H9 (cell line): ENCODE results near the gene OR3A1. TPM values are rescaled to one million over a fixed set of nuclear protein-coding genes. Genes with fewer than 3 reads are reported as not detected.

Experiments used
- DNase-seq: peaks from one replicate; pipeline ENCODE4 v3.0.0-alpha.2; 2017
- H2AFZ ChIP-seq: one replicate; pipeline ENCODE4 v1.6.1; 2013; ENCODE audit warnings: mild to moderate bottlenecking, low read length, control low read depth, moderate library complexity
- H2AK5ac ChIP-seq: 2 replicates; pipeline ENCODE4 v1.6.1; 2013; ENCODE audit warnings: low read length, control low read depth, mixed read lengths; ENCODE audit not compliant: insufficient read length
- H2BK120ac ChIP-seq: one replicate; pipeline ENCODE4 v1.6.1; 2013; ENCODE audit warnings: low read depth, mild to moderate bottlenecking, low read length, control low read depth, inconsistent platforms; ENCODE audit not compliant: poor library complexity, severe bottlenecking
- H2BK12ac ChIP-seq: 2 replicates; pipeline ENCODE4 v1.6.1; 2013; ENCODE audit warnings: low read length, control low read depth, mixed read lengths, low read depth; ENCODE audit not compliant: insufficient read length
- H2BK15ac ChIP-seq: 2 replicates; pipeline ENCODE4 v1.6.1; 2013; ENCODE audit warnings: low read depth, low read length, control low read depth
- H2BK20ac ChIP-seq: one replicate; pipeline ENCODE4 v1.6.1; 2013; ENCODE audit warnings: low read depth, mild to moderate bottlenecking, low read length, control low read depth, inconsistent platforms; ENCODE audit not compliant: poor library complexity, severe bottlenecking
- H2BK5ac ChIP-seq: 2 replicates; pipeline ENCODE4 v1.6.1; 2013; ENCODE audit warnings: low read length, control low read depth, mixed read lengths; ENCODE audit not compliant: insufficient read length
- H3K14ac ChIP-seq: 2 replicates; pipeline ENCODE4 v1.6.1; 2013; ENCODE audit warnings: low read length, control low read depth; ENCODE audit not compliant: insufficient read depth
- H3K18ac ChIP-seq: 2 replicates; pipeline ENCODE4 v1.6.1; 2013; ENCODE audit warnings: low read depth, mild to moderate bottlenecking, mixed read lengths, low read length, control low read depth; ENCODE audit not compliant: insufficient read length
- H3K23ac ChIP-seq: 2 replicates; pipeline ENCODE4 v1.6.1; 2013; ENCODE audit warnings: low read length, control low read depth, mixed read lengths, low read depth; ENCODE audit not compliant: insufficient read length
- H3K23me2 ChIP-seq: 2 replicates; pipeline ENCODE4 v1.6.1; 2013; ENCODE audit warnings: low read depth, mild to moderate bottlenecking, mixed read lengths, low read length, control low read depth; ENCODE audit not compliant: insufficient read length, poor library complexity, severe bottlenecking
- H3K27ac ChIP-seq: 2 replicates; pipeline ENCODE4 v1.5.1; 2013; ENCODE audit warnings: low read length, control low read depth, mixed read lengths, low read depth; ENCODE audit not compliant: insufficient read length
- H3K27me3 ChIP-seq: 2 replicates; pipeline ENCODE4 v1.6.1; 2013; ENCODE audit warnings: low read length, control low read depth, inconsistent platforms; ENCODE audit not compliant: insufficient read depth
- H3K4ac ChIP-seq: 2 replicates; pipeline ENCODE4 v1.6.1; 2013; ENCODE audit warnings: low read depth, mild to moderate bottlenecking, control low read depth, inconsistent platforms, low read length, moderate library complexity
- H3K4me1 ChIP-seq: 2 replicates; pipeline ENCODE4 v1.6.1; 2013; ENCODE audit warnings: low read length, control low read depth, inconsistent platforms; ENCODE audit not compliant: insufficient read depth
- H3K4me2 ChIP-seq: 2 replicates; pipeline ENCODE4 v1.6.1; 2013; ENCODE audit warnings: low read length, control low read depth, mixed read lengths; ENCODE audit not compliant: insufficient read length, insufficient read depth
- H3K56ac ChIP-seq: 2 replicates; pipeline ENCODE4 v1.6.1; 2013; ENCODE audit warnings: low read depth, mild to moderate bottlenecking, mixed read lengths, low read length, control low read depth; ENCODE audit not compliant: insufficient read length
- H3K79me1 ChIP-seq: 2 replicates; pipeline ENCODE4 v1.6.1; 2013; ENCODE audit warnings: low read depth, mild to moderate bottlenecking, moderate library complexity, low read length, control low read depth, inconsistent platforms; ENCODE audit not compliant: insufficient read depth, poor library complexity, severe bottlenecking
- H3K79me2 ChIP-seq: 2 replicates; pipeline ENCODE4 v1.6.1; 2013; ENCODE audit warnings: low read length, control low read depth, inconsistent platforms; ENCODE audit not compliant: insufficient read depth
- H3K9ac ChIP-seq: 2 replicates; pipeline ENCODE4 v1.6.1; 2013; ENCODE audit warnings: low read length, control low read depth, mixed read lengths; ENCODE audit not compliant: insufficient read length; ENCODE audit errors: extremely low read depth
- H3K9me3 ChIP-seq: one replicate; pipeline ENCODE4 v1.6.1; 2013; ENCODE audit warnings: low read depth, low read length, inconsistent platforms; ENCODE audit not compliant: control insufficient read depth
- H3T11ph ChIP-seq: one replicate; pipeline ENCODE4 v1.6.1; 2013; ENCODE audit warnings: mild to moderate bottlenecking, low read length, control low read depth, inconsistent platforms
- H4K20me1 ChIP-seq: one replicate; pipeline ENCODE4 v1.6.1; 2013; ENCODE audit not compliant: control insufficient read depth, insufficient read length, insufficient read depth
- H4K5ac ChIP-seq: 2 replicates; pipeline ENCODE4 v1.6.1; 2013; ENCODE audit warnings: low read depth, mild to moderate bottlenecking, mixed read lengths, low read length, control low read depth; ENCODE audit not compliant: insufficient read length
- H4K8ac ChIP-seq: replicated peaks from 2 replicates; pipeline ENCODE4 v1.6.1; 2013; ENCODE audit warnings: low read length, control low read depth, mixed read lengths, low read depth; ENCODE audit not compliant: insufficient read length
- H4K91ac ChIP-seq: 2 replicates; pipeline ENCODE4 v1.6.1; 2013; ENCODE audit warnings: low read depth, mild to moderate bottlenecking, moderate library complexity, mixed read lengths, low read length, control low read depth; ENCODE audit not compliant: insufficient read length
- H3K27ac Mint-ChIP-seq, 3 experiments: 2 replicates in 2 of 3; 3 replicates in 1 of 3; pipeline ENCODE4 v1.8.0; 2020 to 2021; ENCODE audit warnings: mixed read lengths in 3 of 3, mild to moderate bottlenecking in 1 of 3, moderate library complexity in 1 of 3
- H3K27me3 Mint-ChIP-seq: 2 replicates; pipeline ENCODE4 v1.8.0; 2021; ENCODE audit warnings: low read depth, mild to moderate bottlenecking, moderate library complexity, mixed read lengths
- H3K36me3 Mint-ChIP-seq, 3 experiments: 2 replicates in 2 of 3; 3 replicates in 1 of 3; pipeline ENCODE4 v1.8.0; 2020 to 2021; ENCODE audit warnings: low read depth in 3 of 3, mixed read lengths in 3 of 3; ENCODE audit not compliant: insufficient read depth in 1 of 3
- H3K4me1 Mint-ChIP-seq, 2 experiments: 2 replicates each; pipeline ENCODE4 v1.8.0; 2020; ENCODE audit warnings: mixed read lengths in 2 of 2
- H3K4me3 Mint-ChIP-seq, 2 experiments: 2 replicates in 1 of 2; 3 replicates in 1 of 2; pipeline ENCODE4 v1.8.0; 2020 to 2021; ENCODE audit warnings: mild to moderate bottlenecking in 2 of 2, mixed read lengths in 2 of 2, moderate library complexity in 1 of 2
- H3K9me3 Mint-ChIP-seq, 2 experiments: 2 replicates in 1 of 2; 3 replicates in 1 of 2; pipeline ENCODE4 v1.8.0; 2020; ENCODE audit warnings: mild to moderate bottlenecking in 2 of 2, mixed read lengths in 2 of 2, moderate library complexity in 1 of 2
- CTCF ChIP-seq: fragments of 200-600 bp; sonication (generic); conservative IDR thresholded peaks from 3 replicates; pipeline ENCODE4 v1.8.0; 2021; ENCODE audit warnings: antibody characterized with exemption, mild to moderate bottlenecking
- WGBS: extraction: QIAGEN DNeasy Blood & Tissue Kit; methylation state at CpG from one replicate; pipeline ENCODE4 v1.1.7; 2013; ENCODE audit warnings: missing lambda C conversion rate, low lambda C conversion rate, mixed read lengths; ENCODE audit not compliant: insufficient read length; ENCODE audit errors: extremely low coverage; 5-methylcytosine and 5-hydroxymethylcytosine counted together
- total RNA-seq: library from RNA; stranded (reverse); gene quantifications from 2 replicates; pipeline ENCODE4 v1.2.1, GENCODE V29; 2021

OR3A1 gene
- total RNA-seq, 1 experiment from 2014 or later, result not detected

GRCh38 chr17:3282901-3283300 lies 15.3 kb downstream of the OR3A1 start:
- Histone ChIP-seq H3K79me2 (no peaks in the 10 kb centered on the region), H2BK20ac (no peak overlapping the region), H3T11ph (no peak overlapping the region), H4K5ac (no peak overlapping the region), H2BK15ac (no peak overlapping the region), H3K27ac (no peak overlapping the region), H2BK12ac (no peak overlapping the region), H3K79me1 (no peaks in the 10 kb centered on the region), H3K27me3 (no peaks in the 10 kb centered on the region), H2BK120ac (no peak overlapping the region), H4K91ac (no peak overlapping the region), H2AFZ (no peak overlapping the region), H2AK5ac (no peak overlapping the region), H3K56ac (no peak overlapping the region), H3K4me1 (no peaks in the 10 kb centered on the region), H3K9me3 (peaks cover 30% of the 10 kb centered on the region), H3K23me2 (no peaks in the 10 kb centered on the region), H3K4me2 (no peak overlapping the region), H3K14ac (no peak overlapping the region), H3K18ac (no peak overlapping the region), H3K9ac (no peak overlapping the region), H4K8ac (no peak overlapping the region), H3K4ac (no peak overlapping the region), H4K20me1 (no peaks in the 10 kb centered on the region), H3K23ac (no peak overlapping the region), H2BK5ac (no peak overlapping the region)
- no peak for TF ChIP-seq CTCF
- H3K27me3 Mint-ChIP-seq, result peaks cover 6% of the 10 kb centered on the region; the same call in 1 of the 2 replicates
- H3K36me3 Mint-ChIP-seq, result peaks cover 0 to 36% (median 4%) of the 10 kb centered on the region in 3 experiments; a peak in 4 of 7 replicates
- no peak overlapping the region for H3K27ac Mint-ChIP-seq
- no peak for DNase-seq
- H3K9me3 Mint-ChIP-seq, result peaks cover 72 to 90% of the 10 kb centered on the region in 2 experiments
- no peaks in the 10 kb centered on the region for H3K4me1 Mint-ChIP-seq
- H3K4me3 Mint-ChIP-seq, result no peak overlapping the region
- WGBS, result no CpG with 5 or more reads among the region's 1 CpG
